Measurements from ENCODE around the gene RAB26.

DNA sequence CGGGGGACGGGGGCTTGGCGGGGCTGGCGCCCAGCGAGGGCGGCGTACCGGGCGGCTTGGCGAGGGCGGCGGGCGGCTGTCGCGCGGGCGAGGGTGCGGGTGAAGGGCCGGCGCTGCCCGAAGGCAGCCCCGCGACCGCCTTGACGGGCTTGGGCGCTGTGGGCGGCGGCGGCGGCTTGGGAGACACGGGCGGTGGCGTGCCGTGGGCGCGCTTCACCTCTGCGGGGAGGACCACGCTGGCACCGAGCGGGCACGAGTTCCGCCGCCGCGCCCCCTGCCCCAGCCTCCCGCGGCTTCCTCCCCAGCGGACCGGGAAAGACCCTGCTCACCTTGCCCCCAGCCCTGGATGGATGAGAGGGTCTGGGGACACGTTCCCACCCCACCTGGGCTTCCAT, 30.7 kb downstream of the RAB26 start:
- no peak for TF ChIP-seq CTCF (IDR thresholded peaks at IDR 0.05)
- TF ChIP-seq POLR2A (IDR thresholded peaks at IDR 0.05) = no peak

All from ovary (tissue), 3 donors.